HG03469 (cell line): ENCODE data around the gene ZNF263.
"Not testable (repeated sequence)": the region's sequence is repeated elsewhere in the genome, so short reads cannot be mapped to it uniquely, and the experiment has no call there.

Source experiments
- ATAC-seq: cut with Tn5 transposase; IDR thresholded peaks from one replicate; pipeline ENCODE4 v1.9.1; 2021; ENCODE audit warnings: mild to moderate bottlenecking, moderate library complexity, moderate number of reproducible peaks; ENCODE audit not compliant: unreplicated experiment

ZNF263 gene

DNA sequence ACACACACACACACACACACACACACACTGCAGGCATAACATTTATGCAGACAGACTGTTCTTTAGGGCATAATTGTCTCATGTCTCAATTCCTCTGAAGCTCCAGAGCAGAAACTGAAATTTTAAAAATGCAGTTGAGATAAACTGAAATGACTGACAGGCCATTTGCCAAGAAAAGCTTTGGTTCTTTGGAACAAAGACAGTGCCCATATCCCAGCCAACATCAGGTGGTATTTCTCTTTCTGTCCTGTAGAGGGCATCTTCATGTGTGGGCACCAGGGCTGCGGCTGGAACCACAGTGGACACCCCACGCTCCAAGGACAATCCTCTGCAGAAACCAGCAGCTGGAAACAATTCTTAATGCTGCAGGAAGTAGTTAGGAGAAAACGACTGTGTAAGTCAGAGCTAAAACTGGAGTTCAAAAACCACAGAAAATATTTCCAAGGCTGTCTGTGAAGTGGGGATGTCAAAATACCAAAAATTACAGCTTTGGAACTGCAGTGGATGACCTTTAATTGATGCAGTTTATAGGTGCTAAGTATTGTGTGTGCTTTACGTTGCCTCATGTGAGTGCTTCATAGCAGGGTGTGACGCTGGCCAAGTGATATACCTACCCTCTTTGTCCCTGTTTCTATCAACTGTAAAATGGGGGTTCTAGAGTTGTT lies 16.3 kb upstream of the ZNF263 start:
- no peak for ATAC-seq

DNA sequence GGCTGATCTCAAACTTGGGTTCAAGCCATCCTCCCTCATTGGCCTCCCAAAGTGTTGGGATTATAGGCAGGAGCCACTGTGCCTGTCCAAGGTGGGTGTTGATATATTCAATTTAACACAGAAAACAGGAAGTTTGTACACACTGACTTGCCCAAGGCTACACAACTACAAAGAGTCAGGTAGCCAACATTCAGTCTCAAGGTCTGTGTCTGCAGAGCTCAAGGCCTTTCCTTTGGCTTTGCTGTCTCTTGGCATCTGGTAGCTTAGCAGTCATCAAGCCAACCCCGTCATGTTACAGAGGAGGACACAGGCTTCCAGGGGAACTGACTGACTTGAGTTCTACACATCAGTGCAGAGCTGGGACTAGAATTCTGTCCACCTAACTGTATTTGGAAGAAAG lies 15.0 kb upstream of the ZNF263 start:
- no peak for ATAC-seq

DNA sequence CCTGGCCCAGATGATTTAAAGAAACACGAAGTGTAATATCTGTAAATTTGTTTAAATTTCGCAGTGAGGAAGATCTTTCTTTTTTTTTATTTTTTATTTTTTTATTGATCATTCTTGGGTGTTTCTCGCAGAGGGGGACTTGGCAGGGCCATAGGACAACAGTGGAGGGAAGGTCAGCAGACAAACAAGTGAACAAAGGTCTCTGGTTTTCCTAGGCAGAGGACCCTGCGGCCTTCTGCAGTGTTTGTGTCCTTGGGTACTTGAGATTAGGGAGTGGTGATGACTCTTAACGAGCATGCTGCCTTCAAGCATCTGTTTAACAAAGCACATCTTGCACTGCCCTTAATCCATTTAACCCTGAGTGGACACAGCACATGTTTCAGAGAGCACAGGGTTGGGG lies 12.6 kb upstream of the ZNF263 start:
- ATAC-seq: not testable (repeated sequence)

DNA sequence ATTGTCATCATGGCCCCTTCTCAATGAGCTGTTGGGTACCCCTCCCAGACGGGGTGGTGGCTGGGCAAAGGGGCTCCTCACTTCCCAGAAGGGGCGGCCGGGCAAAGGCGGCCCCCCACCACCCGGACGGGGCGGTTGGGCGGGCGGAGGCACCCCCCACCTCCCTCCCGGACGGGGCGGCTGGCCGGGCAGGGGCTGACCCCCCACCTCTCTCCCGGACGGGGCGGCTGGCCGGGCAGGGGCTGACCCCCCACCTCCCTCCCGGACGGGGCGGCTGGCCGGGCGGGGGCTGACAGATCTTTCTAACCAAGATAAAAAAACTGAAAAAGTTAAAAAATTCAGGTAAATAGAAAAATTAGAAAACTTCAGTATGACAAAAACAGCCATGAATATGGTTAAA lies 12.0 kb upstream of the ZNF263 start:
- not testable (repeated sequence) for ATAC-seq

DNA sequence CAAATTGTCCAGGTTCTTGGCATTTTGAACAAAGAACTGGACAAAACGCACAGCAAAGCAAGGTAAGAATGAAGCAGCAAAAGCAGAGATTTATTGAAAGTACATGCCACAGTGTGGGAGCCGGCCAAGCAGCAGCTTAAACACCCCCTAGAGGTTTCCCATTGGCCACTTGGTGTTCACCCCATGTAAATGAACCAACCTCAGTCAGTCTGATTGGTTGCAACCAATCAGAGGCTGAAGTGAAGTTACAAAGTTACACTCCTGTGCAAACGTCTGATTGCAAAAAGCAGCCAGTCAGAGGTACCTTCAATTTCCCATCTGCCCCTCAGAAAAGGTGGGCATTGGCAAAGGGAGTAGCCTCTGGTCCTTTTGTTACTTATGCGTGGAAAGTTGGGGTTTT lies 8.8 kb upstream of the ZNF263 start:
- no peak for ATAC-seq

DNA sequence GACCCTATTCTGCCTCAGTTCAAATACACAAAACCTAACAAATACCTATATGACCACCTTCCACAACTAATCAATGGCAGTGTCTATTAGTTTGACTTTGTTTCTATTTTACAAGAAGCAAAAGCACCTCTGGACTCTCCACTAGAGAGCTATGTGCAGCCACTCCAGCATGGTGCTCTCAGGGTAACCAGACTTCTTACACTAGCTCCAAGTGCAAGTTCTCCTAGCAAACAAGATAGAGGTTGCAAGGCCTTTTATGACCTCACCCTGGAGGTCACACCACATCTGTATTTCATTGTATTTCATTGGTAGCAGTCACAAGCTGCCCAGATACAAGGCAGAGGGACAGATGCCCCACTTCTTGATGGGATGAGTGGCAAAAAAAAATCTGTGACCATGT lies 8.3 kb upstream of the ZNF263 start:
- ATAC-seq: no peak

DNA sequence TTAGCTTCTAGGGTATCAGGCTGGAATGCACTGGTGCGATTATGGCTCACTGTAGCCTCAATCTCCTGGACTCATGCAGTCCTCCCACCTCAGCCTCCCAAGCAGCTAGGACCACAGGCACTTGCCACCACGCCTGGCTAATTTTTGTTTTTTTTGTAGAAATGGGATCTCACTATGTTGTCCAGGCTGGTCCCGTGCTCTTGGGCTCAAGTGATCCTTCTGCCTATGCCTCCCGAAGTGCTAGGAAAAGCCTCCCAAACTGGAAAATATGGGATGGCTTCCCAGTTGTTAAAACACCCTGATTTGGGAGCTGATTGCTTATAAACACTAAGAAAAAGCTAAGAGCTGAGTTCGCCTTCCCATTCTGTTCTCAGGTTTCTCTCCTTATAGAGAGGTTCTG lies 6.6 kb upstream of the ZNF263 start:
- ATAC-seq: no peak

DNA sequence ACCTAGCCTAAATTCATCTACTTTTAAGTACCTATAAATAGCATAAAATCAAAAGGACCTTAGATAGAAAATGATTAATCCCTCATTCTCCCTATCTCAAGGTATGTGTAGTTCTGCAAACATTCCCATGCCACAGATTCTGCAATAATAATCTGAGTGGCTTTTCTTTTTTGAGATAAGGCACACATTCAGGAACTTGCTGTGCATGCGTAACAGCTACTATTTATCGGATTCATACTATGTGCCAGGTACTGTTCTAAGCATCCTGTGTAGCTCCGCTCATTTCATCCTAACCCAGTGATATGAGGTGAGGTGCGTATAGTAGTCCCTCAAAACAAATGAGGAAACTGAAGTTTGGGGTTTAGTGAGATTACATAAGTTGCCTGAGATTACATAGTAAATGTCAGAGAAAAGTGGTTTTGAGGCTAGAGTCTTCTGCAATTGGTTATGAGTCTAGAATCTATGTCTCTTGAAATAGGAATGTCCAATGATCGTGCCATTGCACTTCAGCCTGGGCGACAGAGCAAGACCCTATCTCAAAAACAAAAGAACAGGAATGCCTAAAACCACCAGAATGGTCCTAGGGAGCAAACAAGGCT lies 2.0 kb upstream of the ZNF263 start:
- no peak for ATAC-seq

DNA sequence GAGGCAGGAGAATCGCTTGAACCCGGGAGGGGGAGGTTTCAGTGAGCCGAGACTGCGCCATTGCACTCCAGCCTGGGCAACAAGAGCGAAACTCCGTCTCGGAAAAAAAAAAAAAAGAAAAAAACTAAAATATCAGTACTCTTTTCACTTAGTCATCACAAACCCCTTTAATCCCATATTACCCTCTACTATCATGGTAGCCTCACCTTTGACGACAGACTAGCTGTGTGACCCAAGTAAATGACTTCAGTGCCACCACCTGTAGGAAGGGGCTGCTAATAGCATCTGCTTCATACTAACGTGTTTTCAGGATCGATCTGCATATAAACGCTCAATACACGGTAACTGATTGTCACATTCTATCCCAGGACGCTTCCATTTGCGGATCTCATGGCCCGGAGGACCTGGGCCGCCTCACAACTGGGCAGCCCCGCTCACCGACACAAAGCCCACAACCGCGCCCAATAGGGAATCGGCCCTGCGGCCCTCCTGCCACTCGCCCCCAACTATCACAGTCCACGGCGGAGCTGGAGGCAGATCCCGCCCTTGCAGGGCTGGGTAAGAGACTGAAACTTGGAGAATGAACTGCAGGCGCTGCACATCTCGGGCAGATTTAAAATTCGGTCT lies 1.1 kb upstream of the ZNF263 start:
- ATAC-seq: peak; percentile 10

DNA sequence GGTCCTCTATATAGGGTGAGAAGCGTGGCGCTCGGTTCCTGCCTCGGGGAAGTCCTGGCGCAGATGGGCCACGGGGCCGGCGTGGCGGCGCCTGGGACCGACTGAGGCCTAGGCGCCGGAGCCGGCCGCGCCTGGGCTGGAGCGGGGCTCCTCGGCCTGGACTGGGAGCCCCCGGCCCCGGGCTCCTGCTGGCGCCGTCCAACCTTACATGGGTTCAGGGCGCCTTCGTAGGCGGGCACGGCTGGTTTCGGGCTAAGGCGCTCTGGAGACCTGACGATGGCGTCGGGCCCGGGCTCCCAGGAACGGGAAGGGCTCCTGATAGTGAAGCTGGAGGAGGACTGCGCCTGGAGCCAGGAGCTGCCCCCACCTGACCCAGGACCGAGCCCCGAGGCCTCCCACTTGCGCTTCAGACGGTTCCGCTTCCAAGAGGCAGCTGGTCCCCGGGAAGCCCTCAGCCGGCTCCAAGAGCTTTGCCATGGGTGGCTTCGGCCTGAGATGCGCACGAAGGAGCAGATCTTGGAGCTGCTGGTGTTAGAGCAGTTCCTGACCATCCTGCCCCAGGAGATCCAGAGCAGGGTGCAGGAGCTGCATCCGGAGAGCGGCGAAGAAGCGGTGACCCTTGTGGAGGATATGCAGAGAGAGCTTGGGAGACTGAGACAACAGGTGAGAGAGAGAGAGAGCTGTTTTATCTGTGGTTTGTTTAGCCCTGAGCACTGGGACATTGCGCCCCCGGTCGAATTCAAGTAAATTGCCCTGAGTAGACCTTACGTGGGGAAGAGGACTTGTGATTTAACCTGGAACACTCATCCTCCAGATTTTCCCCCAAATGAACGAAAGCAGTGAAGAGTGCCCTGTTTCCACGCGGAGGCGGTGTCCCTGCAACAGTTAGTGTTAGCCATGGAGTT lies 504 bp downstream of the ZNF263 start:
- no peak for ATAC-seq

DNA sequence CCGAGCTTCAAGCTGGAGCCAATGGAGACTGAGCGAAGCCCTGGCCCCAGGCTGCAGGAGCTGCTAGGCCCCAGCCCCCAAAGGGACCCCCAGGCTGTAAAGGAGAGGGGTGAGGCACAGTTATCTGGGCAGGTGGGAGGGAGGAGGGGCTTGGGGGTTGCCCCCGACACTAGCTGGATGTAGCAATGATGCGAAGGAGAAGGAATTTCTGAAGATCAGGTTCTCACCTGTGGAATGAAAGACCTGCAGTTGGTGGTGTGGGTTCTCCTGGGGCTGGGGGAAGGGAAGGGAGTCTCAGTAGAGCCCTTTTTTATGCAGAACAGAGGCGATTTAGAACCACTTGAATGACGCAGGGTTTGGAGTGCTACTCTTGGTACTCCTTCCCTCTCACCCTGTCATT lies 1.8 kb downstream of the ZNF263 start:
- ATAC-seq: no peak

DNA sequence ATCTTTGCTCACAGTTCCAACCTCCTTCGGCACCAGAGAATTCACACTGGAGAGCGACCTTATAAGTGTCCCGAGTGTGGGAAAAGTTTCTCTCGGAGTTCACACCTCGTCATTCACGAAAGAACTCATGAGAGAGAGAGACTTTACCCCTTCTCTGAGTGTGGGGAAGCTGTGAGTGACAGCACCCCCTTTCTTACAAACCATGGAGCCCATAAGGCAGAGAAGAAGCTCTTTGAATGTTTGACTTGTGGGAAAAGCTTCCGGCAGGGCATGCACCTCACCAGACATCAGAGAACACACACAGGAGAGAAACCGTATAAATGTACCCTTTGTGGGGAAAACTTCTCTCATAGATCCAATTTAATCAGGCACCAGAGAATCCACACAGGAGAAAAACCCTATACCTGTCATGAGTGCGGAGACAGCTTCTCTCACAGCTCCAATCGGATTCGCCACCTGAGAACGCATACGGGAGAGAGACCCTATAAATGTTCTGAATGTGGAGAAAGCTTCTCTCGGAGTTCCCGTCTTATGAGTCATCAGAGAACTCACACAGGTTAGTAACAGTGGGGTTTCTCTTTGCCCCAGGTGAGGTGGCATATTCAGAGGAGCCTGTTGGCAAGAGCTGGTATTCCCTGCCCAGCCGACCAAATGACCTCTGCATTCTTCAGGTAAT lies 6.8 kb downstream of the ZNF263 start:
- ATAC-seq: no peak

DNA sequence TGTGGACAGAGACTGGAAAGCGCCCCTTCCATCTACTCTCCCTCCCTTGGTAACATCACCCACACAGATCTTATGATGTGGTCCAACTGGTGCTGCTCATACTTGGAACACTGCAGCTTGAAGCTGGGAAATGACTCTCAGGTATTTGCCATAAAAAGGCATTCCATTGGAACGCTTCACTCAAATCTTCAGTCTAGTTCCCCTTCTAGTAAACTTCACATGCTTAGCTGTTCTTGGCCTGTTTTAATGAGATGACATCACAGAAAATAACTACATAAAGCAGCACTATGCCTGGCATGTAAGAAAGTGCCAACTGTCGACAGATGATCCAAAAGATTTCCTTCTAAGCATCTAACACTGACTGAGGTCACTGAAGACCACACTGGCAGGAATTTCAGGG lies 9.3 kb downstream of the ZNF263 start:
- no peak for ATAC-seq

DNA sequence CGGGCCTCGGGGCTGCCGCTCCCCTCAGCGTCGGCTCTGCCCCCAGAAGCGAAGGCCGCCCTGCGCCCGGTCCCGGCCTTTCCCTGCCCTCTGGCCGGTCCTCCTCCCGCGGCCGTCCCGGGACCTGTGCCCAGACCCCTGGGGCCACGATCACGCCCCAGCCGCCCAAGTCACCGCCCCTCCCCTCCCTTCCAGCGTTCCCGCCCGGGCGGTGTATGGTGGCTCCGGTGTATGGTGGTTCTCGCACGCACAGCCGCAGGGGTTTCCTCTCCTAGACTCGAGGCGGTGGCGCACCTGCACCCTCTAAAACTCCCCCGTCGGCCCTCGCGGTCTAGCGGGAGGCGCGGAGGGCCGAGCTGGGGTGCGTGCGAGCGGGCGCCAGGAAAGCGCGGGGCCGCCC lies 11.9 kb downstream of the ZNF263 start:
- no peak for ATAC-seq

DNA sequence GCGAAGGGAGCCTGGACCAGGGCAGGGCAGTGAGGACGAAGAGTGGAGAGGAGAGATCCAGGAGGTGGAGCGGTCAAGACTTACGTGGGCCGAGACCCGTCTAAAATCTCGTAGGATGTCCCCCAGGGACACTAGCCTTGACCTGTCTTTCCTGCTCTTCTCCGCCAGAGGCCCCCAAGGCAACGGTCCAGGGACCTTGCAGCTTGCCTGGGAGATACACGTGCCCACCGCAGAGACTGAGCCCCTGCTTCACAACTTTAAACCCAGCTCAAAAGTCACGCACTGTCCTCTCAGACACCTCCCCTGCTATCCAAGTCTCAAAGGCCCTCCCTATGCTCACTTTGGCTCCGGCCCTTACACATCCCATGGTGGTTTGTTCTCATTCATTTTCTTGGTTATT lies 12.5 kb downstream of the ZNF263 start:
- ATAC-seq: no peak

DNA sequence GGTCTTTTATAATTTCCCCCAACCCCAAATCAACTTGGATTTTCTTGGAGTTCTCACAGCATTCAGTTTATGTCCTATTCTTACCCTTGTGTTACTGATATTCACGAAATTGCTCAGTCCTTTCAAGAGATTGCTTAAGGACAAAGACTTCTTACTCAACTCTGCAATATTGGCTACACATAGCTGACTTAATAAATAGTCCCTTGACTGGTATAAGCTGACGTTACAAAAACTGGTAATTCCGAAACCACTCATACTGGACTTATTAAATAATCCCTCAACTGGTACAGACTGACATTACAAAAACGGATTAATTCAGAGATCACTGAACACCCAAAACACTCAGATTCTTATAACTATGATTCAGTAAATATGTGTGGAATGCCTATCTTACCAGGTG lies 21.1 kb downstream of the ZNF263 start:
- ATAC-seq: no peak

DNA sequence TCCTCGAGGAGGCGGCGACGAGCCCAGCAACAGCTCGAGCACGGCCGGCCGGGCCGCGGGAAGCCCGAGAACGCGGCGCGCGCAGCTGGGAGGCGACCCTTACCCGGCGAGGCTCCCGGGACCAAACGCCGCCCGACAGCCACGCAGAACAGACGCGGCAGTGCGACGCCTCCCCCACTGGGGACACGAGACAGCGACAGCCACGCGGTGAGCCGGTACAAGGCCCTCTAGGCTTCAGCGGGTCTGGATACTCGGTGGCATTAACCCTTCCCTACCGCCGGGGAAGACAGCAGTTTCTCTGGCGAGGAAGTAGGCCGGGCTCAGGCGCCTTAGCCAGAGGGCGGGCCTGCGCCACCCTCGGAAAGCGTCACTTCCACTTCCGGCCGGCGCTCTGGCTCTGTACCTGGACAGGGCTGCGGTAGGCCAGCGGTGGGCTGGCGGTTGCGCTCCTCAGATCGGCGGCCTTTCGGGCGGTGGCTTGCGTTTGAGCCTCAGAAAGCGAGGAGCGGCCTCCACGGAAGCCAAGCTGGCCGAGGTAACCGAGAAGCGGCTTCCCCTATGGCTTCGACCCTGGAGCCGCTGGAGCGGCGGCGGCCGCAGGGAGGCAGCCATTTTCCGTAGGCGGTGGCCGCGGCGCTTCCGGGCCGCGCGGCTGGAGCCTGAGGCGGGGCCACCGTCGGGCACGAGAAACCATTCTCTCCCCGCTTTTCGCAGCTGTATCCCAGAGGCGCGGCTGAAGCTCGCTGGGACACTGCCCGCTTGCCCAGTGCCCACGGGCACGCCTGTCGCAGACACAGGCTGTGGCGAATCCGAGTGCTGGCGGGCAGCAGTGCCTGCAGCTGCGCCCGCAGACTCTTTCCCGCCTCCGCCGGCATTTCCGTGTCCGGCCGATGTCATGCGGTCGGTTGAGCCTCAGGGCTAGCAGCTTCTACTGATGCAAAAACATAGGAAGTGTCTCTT lies 22.1 kb downstream of the ZNF263 start, which contains the start of the genes TIGD7 and ZNF75A:
Gene TIGD7 (minus strand): TSS at position 322 of the 960 bp plus-strand sequence. CDS start 4,816 bp downstream, outside the sequence.
Gene ZNF75A (plus strand): TSS at position 389 of the 960 bp plus-strand sequence. CDS start 2,932 bp downstream, outside the sequence.
- ATAC-seq: peak; percentile 63

DNA sequence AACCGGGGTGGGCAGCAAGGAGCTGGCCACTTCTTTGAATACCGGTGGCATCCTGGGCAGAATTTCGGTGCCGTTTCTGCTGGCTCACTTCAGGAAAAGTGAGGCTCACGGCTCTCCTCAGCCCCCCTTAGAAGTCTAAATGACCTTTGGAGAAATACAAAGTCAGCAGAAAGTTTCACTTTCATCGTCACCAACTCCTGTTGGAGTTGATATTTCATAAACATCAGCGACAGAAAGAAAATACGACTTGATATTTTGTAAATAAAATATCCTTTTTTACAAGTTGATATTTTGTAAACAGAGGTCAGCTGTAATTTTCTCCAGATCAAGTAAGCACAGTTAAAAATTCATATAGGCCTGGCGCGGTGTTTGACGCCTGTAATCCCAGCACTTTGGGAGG lies 22.8 kb downstream of the ZNF263 start:
- ATAC-seq: no peak

DNA sequence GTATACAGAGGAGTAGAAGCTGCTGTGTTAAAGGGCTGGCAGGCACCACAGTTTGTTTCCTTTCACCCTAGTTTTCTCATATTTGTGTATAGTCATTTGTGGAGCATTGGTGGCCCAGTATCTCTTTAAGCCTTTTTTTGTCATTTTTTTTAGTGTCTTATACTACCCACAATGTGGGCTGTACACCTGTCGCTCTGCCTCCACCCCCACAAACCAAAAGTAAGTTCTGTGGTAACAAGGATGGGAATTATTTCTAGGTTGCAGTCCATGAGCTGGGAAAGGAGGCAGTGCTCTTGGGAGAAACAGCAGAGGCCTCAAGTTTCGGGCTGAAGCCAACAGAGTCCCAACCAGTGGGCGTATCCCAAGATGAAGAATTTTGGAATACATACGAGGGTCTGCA lies 28.2 kb downstream of the ZNF263 start:
- ATAC-seq: no peak
